GM10266 (cell line): ENCODE results near the gene CCDC148.

Experiments used
- DNase-seq: peaks from one replicate; pipeline ENCODE4 v3.0.0; 2012; ENCODE audit errors: extremely low spot score
- TF ChIP-seq, protein P1 (sequence below): IDR thresholded peaks from 2 replicates; pipeline ENCODE4 v1.5.1; 2012; ENCODE audit warnings: mild to moderate bottlenecking, low read depth; ENCODE audit not compliant: control insufficient read depth, insufficient read depth; ENCODE audit errors: missing control alignments

CCDC148 gene

DNA sequence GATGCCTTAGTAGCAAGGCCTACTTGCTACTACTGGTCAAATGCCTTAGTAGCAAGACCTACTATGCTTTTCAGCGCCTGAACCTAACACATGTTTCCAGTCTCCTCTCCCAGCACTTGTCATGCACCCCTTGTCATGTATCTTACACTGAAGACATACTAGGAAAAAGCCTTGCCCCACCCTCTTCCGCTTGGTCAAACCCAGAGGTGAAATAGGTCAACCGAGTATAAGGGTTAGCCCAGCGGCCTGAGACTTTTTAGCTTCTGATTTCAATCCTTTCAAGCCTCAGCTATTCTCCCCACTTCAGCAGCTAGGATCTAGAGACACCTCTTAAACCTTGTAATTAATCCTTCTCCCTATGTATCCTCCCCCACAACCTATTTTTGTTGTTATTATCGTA, 281.6 kb downstream of the CCDC148 start:
- no peak for DNase-seq
- TF ChIP-seq, protein P1, sequence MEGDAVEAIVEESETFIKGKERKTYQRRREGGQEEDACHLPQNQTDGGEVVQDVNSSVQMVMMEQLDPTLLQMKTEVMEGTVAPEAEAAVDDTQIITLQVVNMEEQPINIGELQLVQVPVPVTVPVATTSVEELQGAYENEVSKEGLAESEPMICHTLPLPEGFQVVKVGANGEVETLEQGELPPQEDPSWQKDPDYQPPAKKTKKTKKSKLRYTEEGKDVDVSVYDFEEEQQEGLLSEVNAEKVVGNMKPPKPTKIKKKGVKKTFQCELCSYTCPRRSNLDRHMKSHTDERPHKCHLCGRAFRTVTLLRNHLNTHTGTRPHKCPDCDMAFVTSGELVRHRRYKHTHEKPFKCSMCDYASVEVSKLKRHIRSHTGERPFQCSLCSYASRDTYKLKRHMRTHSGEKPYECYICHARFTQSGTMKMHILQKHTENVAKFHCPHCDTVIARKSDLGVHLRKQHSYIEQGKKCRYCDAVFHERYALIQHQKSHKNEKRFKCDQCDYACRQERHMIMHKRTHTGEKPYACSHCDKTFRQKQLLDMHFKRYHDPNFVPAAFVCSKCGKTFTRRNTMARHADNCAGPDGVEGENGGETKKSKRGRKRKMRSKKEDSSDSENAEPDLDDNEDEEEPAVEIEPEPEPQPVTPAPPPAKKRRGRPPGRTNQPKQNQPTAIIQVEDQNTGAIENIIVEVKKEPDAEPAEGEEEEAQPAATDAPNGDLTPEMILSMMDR: no peak

DNA sequence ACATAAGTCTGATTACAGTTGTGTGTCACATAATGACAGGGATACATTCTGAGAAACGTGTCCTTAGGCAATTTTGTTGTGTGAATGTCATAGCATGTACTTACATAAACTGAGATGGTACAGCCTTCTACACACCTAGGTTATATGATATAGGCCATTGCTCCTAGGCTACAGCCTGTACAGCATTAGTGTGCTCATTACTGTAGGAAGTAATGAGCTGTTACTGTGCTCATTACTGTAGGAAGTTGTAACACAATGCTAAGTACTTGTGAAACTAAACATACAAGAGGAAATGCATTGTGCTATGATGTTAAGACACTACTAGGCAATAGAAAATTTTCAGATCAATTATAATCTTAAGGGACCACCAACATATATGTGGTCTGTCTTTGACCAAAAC, 282.1 kb downstream of the CCDC148 start:
- TF ChIP-seq, protein P1: no peak
- DNase-seq: no peak

DNA sequence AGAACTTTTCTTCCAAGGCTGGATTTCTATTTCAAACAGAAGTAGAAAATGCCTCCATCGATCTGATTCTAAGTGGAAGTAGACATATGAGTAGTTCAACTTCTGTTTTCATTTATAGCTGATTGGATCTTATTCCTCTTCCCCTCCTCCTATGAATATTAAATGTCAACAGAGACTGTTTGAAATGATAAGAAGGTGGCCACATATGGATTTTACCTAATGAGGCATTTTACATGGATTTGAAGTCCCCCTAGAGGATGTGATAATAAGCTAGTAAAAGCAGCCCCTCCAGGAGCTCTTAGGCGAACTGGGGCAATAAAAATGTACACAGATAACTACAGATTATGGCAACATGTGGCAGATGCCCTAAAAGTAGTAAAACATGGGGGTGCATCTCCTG, 283.8 kb downstream of the CCDC148 start:
- TF ChIP-seq, protein P1: no peak
- no peak for DNase-seq

DNA sequence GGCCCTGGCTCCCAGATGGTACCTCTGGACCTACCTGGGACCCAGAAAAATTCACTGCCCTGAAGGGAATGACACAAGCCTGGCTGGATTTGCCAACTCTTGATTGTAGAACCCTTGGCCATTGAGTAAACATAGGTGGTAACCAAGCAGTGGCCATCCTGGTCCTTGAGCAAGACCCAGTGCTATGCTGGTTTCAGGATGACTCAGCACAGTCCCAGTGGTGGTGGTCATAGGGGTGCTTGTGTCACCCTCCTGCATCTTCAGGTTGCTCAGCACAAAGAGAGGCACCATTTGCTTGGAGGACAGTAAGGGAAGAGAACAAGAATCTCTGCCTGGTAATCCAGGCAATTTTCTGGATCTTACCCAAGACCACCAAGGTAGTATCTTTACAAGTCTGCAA, 302.0 kb downstream of the CCDC148 start:
- TF ChIP-seq, protein P1: no peak
- no peak for DNase-seq

DNA sequence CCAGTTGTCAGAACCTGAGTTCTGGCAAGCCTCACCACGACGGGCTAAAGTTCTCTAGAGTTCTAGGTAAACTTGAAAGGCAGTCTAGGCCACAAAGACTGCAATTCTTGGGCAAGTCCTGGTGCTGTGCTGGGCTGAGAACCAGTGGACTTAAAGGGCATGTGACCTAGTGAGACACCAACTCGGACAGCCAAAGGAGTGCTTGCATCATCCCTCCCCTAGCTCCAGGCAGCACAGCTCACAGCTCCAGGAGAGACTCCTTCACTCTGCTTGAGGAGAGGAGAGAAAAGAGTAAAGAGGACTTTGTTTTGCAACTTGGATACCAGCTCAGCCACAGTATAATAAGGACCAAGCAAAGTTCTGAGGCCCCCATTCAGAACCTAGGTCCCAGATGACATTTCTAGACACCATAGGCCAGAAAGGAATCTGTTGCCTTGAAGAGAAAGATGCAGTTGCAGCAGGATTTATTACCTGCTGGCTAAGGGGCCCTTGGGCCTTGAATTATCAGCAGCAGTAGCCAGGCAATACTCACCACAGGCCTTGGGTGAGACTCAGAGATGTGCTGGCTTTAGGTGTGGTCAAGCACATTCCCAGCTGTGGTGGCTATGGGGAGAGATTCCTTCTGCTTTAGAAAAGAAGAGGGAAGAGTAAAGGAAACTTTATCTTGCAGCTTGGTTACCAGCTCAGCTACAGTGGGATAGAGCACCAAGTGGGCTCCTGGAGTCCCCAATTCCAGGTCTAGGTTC, 303.1 kb downstream of the CCDC148 start:
- TF ChIP-seq, protein P1: no peak
- no peak for DNase-seq

DNA sequence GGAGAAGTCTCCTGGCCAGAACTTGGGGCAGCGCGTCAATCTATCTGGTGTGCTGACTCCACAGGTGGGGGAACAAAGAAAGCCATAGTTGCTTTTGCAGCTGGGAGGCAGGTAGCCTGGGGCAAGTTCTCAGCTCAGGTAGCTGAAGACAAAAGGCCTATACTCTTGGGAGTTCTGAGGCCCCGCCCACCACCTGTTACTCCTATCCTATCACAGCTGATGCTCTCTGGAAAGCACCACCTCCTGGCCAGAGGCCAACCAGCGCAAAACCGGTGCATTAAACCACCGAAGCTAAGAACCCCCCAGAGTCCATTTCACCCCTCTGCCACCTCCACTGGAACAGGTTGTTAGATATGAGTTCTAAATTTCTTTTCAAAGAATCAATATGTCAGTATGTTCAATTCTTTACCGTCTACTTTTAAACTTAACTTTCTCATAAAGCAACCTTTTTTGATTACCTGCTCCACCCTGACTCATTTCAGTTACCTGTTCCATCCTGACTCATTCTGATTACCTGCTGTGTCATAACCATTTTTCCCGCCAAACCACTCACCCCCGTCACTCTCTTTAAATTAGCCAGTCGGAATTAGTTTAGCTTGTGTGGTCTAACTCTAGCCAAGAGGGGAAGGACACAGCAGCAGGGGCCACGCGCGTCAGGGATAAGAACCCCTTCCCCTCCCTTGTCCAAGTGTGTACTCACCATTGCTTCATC, 311.5 kb downstream of the CCDC148 start:
- DNase-seq: no peak
- TF ChIP-seq, protein P1: no peak
